HepG2 (cell line): ENCODE data around the gene HORMAD2. TPM values are rescaled to one million over a fixed set of nuclear protein-coding genes. Genes with fewer than 3 reads are reported as not detected.

ENCODE experiments used
- FOSL2 ChIP-seq: sonication (generic); formaldehyde crosslinking; IDR thresholded peaks from 2 replicates; pipeline ENCODE4 v1.4.0; 2020; ENCODE audit warnings: missing genetic modification reagents
- MIER2 ChIP-seq: IDR thresholded peaks from 2 replicates; pipeline ENCODE4 v1.6.1; 2016; ENCODE audit warnings: missing biosample characterization, missing genetic modification reagents
- RCOR2 ChIP-seq: IDR thresholded peaks from 2 replicates; pipeline ENCODE4 v1.6.1; 2016; ENCODE audit warnings: missing biosample characterization, missing genetic modification reagents
- TCF7 ChIP-seq: sonication (generic); IDR thresholded peaks from 2 replicates; pipeline ENCODE4 v1.6.1; 2016; ENCODE audit warnings: antibody characterized with exemption, low read depth
- ZNF256 ChIP-seq: sonication (generic); formaldehyde crosslinking; conservative IDR thresholded peaks from 2 replicates; pipeline ENCODE4 v1.4.0; 2020; ENCODE audit warnings: missing genetic modification reagents
- ZNF878 ChIP-seq: sonication (generic); formaldehyde crosslinking; IDR thresholded peaks from 2 replicates; pipeline ENCODE4 v1.8.1; 2023; ENCODE audit warnings: mild to moderate bottlenecking, missing genetic modification reagents, moderate library complexity
- ZSCAN9 ChIP-seq: IDR thresholded peaks from 2 replicates; pipeline ENCODE4 v1.6.1; 2016; ENCODE audit warnings: borderline replicate concordance
- polyA plus RNA-seq, 8 experiments: library from polyadenylated mRNA; depleted of rRNA in 3 of 8; stranded (reverse) in 7 of 8; unstranded in 1 of 8; fragments of >200 nt; fragmentation: Illumina TruSeq in 4 of 8; extraction: Trizol in 4 of 8; gene quantifications; 2 replicates each; pipeline versions ENCODE4 v1.2.1 to v1.2.3, GENCODE V29; 2011 to 2016; ENCODE audit warnings: low read depth in 4 of 8, missing spikeins in 1 of 8, mixed read lengths in 1 of 8; ENCODE audit not compliant: insufficient read depth in 1 of 8
- total RNA-seq, 5 experiments: library from RNA; depleted of rRNA; stranded (reverse); fragments of >200 nt; fragmentation: Illumina TruSeq; extraction: Trizol; gene quantifications; 2 replicates each; pipeline ENCODE4 v1.2.3, GENCODE V29; 2016; ENCODE audit warnings: low read depth in 1 of 5
- TF ChIP-seq, protein P1 (sequence below): sonication (generic); formaldehyde crosslinking; IDR thresholded peaks from 2 replicates; pipeline ENCODE4 v1.4.0; 2020; ENCODE audit warnings: missing genetic modification reagents
- TF ChIP-seq, protein P2 (sequence below): sonication (generic); formaldehyde crosslinking; IDR thresholded peaks from 2 replicates; pipeline ENCODE4 v1.8.0; 2023; ENCODE audit warnings: mild to moderate bottlenecking, missing genetic modification reagents
- TF ChIP-seq, protein P3 (sequence below): sonication (generic); formaldehyde crosslinking; IDR thresholded peaks from 2 replicates; pipeline ENCODE4 v1.8.0; 2022; ENCODE audit warnings: missing genetic modification reagents, mild to moderate bottlenecking, inconsistent platforms, borderline replicate concordance
- TF ChIP-seq, protein P4 (sequence below): IDR thresholded peaks from 2 replicates; pipeline ENCODE4 v1.6.1; 2016; ENCODE audit warnings: mild to moderate bottlenecking
- TF ChIP-seq, protein P5 (sequence below): sonication (generic); formaldehyde crosslinking; IDR thresholded peaks from 2 replicates; pipeline ENCODE4 v1.9.0; 2022; ENCODE audit warnings: missing genetic modification reagents, mild to moderate bottlenecking, borderline replicate concordance
- TF ChIP-seq, protein P6 (sequence below): sonication (generic); formaldehyde crosslinking; IDR thresholded peaks from 2 replicates; pipeline ENCODE4 v1.4.0; 2020; ENCODE audit warnings: missing genetic modification reagents, borderline replicate concordance
- TF ChIP-seq, protein P7 (sequence below): sonication (generic); formaldehyde crosslinking; IDR thresholded peaks from 2 replicates; pipeline ENCODE4 v1.4.0; 2020; ENCODE audit warnings: low read depth, missing genetic modification reagents

Gene HORMAD2
- total and polyA plus RNA-seq, 2 of the 13 experiments (the other 11 are each of a cell fraction or from before 2014, with no cell fraction given): not detected

DNA sequence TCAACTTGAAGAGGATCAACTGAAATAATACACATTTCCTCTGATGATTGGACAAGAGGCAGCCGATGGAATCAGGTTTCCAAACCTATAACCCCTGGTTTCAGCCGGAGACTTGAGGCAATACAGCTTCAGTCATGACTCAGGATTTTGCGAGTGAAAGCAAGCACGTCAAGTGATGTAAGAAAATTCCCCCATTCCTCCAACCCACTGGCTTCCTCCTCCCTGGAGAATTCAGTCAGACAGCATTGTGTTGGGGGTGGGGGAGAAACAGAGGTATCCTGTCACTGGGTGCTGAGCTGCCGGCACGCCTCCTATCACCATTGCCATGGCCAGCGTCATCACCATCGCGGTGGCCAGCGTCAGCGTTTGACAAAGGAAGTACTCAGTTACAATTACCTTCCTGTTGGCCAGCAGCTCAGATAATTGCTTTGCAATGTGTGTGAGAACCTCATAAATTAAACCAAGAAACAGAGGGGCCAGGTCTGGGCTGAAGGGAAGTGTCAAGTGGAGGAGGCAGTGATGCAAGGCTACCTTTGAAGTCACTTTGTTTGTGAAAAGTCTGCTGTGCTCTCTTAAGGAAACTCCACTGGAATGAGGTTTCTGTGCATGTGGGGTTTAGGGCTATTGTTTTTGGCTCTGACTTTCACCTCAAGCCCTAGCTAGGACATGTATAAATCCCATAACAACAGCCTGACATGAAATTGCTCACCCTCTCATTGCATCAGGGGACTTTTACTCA is 116.0 kb downstream of the HORMAD2 start (continued):
- TF ChIP-seq, protein P1, sequence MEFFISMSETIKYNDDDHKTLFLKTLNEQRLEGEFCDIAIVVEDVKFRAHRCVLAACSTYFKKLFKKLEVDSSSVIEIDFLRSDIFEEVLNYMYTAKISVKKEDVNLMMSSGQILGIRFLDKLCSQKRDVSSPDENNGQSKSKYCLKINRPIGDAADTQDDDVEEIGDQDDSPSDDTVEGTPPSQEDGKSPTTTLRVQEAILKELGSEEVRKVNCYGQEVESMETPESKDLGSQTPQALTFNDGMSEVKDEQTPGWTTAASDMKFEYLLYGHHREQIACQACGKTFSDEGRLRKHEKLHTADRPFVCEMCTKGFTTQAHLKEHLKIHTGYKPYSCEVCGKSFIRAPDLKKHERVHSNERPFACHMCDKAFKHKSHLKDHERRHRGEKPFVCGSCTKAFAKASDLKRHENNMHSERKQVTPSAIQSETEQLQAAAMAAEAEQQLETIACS: no peak
- peak; percentile 22; the same call in 1 of the 2 replicates for TF ChIP-seq RCOR2
- 0 out of 2 replicates have a peak, but pooled peaks have one; percentile 6 for TF ChIP-seq TCF7
- 0 out of 2 replicates have a peak, but pooled peaks have one; percentile 9 for TF ChIP-seq ZSCAN9
- TF ChIP-seq, protein P2, sequence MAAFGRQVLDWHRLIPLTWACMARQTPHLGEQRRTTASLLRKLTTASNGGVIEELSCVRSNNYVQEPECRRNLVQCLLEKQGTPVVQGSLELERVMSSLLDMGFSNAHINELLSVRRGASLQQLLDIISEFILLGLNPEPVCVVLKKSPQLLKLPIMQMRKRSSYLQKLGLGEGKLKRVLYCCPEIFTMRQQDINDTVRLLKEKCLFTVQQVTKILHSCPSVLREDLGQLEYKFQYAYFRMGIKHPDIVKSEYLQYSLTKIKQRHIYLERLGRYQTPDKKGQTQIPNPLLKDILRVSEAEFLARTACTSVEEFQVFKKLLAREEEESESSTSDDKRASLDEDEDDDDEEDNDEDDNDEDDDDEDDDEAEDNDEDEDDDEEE: peak; percentile 46; the same call in 1 of the 2 replicates
- TF ChIP-seq FOSL2: peak; percentile 64; the same call in 1 of the 2 replicates
- TF ChIP-seq, protein P3, sequence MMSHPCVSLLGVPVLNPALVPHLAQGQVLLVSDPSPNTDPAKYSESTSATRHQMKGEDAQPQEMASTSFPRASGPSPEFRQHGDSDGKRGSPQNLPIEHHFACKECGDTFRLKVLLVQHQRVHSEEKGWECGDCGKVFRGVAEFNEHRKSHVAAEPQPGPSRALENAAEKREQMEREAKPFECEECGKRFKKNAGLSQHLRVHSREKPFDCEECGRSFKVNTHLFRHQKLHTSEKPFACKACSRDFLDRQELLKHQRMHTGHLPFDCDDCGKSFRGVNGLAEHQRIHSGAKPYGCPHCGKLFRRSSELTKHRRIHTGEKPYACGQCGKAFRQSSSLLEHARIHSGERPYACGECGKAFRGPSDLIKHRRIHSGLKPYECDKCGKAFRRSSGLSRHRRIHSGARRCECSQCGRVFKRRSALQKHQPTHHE: no peak
- TF ChIP-seq, protein P4, sequence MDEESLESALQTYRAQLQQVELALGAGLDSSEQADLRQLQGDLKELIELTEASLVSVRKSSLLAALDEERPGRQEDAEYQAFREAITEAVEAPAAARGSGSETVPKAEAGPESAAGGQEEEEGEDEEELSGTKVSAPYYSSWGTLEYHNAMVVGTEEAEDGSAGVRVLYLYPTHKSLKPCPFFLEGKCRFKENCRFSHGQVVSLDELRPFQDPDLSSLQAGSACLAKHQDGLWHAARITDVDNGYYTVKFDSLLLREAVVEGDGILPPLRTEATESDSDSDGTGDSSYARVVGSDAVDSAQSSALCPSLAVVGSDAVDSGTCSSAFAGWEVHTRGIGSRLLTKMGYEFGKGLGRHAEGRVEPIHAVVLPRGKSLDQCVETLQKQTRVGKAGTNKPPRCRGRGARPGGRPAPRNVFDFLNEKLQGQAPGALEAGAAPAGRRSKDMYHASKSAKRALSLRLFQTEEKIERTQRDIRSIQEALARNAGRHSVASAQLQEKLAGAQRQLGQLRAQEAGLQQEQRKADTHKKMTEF (CRISPR knock-in tag): peak; percentile 55
- TF ChIP-seq, protein P5, sequence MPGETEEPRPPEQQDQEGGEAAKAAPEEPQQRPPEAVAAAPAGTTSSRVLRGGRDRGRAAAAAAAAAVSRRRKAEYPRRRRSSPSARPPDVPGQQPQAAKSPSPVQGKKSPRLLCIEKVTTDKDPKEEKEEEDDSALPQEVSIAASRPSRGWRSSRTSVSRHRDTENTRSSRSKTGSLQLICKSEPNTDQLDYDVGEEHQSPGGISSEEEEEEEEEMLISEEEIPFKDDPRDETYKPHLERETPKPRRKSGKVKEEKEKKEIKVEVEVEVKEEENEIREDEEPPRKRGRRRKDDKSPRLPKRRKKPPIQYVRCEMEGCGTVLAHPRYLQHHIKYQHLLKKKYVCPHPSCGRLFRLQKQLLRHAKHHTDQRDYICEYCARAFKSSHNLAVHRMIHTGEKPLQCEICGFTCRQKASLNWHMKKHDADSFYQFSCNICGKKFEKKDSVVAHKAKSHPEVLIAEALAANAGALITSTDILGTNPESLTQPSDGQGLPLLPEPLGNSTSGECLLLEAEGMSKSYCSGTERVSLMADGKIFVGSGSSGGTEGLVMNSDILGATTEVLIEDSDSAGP: peak; percentile 45; the same call in 1 of the 2 replicates
- no peak for TF ChIP-seq ZNF256 (CRISPR knock-in tag)
- TF ChIP-seq MIER2 (CRISPR knock-in tag): peak; percentile 26; the same call in 1 of the 2 replicates
- TF ChIP-seq ZNF878 (CRISPR knock-in tag): 0 out of 2 replicates have a peak, but pooled peaks have one; percentile 10
- TF ChIP-seq, protein P6, sequence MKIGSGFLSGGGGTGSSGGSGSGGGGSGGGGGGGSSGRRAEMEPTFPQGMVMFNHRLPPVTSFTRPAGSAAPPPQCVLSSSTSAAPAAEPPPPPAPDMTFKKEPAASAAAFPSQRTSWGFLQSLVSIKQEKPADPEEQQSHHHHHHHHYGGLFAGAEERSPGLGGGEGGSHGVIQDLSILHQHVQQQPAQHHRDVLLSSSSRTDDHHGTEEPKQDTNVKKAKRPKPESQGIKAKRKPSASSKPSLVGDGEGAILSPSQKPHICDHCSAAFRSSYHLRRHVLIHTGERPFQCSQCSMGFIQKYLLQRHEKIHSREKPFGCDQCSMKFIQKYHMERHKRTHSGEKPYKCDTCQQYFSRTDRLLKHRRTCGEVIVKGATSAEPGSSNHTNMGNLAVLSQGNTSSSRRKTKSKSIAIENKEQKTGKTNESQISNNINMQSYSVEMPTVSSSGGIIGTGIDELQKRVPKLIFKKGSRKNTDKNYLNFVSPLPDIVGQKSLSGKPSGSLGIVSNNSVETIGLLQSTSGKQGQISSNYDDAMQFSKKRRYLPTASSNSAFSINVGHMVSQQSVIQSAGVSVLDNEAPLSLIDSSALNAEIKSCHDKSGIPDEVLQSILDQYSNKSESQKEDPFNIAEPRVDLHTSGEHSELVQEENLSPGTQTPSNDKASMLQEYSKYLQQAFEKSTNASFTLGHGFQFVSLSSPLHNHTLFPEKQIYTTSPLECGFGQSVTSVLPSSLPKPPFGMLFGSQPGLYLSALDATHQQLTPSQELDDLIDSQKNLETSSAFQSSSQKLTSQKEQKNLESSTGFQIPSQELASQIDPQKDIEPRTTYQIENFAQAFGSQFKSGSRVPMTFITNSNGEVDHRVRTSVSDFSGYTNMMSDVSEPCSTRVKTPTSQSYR: peak; percentile 61; the same call in 1 of the 2 replicates
- TF ChIP-seq, protein P7, sequence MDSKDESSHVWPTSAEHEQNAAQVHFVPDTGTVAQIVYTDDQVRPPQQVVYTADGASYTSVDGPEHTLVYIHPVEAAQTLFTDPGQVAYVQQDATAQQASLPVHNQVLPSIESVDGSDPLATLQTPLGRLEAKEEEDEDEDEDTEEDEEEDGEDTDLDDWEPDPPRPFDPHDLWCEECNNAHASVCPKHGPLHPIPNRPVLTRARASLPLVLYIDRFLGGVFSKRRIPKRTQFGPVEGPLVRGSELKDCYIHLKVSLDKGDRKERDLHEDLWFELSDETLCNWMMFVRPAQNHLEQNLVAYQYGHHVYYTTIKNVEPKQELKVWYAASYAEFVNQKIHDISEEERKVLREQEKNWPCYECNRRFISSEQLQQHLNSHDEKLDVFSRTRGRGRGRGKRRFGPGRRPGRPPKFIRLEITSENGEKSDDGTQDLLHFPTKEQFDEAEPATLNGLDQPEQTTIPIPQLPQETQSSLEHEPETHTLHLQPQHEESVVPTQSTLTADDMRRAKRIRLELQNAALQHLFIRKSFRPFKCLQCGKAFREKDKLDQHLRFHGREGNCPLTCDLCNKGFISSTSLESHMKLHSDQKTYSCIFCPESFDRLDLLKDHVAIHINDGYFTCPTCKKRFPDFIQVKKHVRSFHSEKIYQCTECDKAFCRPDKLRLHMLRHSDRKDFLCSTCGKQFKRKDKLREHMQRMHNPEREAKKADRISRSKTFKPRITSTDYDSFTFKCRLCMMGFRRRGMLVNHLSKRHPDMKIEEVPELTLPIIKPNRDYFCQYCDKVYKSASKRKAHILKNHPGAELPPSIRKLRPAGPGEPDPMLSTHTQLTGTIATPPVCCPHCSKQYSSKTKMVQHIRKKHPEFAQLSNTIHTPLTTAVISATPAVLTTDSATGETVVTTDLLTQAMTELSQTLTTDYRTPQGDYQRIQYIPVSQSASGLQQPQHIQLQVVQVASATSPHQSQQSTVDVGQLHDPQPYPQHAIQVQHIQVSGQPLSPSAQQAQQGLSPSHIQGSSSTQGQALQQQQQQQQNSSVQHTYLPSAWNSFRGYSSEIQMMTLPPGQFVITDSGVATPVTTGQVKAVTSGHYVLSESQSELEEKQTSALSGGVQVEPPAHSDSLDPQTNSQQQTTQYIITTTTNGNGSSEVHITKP (CRISPR knock-in tag): 0 out of 2 replicates have a peak, but pooled peaks have one; percentile 32
